HG03342 (cell line): ENCODE data around the gene DNM3.
A peak's percentile ranks its signal among the peaks of the same experiment; 100 is the strongest.

Experiments
- ATAC-seq: cut with Tn5 transposase; IDR thresholded peaks from one replicate; pipeline ENCODE4 v1.9.1; 2021; ENCODE audit warnings: mild to moderate bottlenecking, moderate library complexity; ENCODE audit not compliant: unreplicated experiment

DNM3 gene

GRCh38 chr1:172155766-172156165, 314.5 kb downstream of the DNM3 start:
- no peak for ATAC-seq

- no peak for ATAC-seq
These were observed 320.9 kb downstream of the DNM3 start for GRCh38 chr1:172162236-172162635.

DNA sequence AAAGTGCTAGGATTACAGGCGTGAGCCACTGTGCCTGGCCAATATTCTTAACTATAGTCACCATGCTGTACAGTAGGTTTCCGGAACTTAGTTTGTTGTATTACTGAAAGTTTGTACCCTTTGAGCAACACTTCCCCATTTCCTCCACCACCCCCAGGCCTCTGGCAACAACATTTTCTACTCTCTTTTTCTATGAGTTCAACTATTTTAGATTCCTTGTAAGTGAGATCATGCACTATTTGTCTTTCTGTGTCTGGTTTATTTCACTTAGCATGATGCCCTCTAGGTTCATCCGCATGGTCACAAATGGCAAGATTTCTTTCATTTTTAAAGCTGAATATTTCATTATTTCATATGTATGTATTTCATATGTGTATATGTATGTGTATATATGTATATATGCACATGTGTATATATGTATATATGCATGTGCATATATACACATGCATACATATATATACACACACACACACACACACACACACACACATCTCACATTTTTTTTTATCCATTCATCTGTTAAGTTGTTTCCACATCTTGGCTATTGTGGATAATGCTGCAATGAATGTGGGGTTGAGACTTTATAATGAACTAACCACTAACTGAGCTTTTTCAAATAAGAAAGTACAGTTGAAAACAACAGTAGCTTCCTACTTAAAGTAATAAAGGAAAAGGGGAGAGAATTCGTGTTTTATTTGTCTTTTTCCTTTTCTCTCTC, 322.4 kb downstream of the DNM3 start:
- no peak for ATAC-seq

DNA sequence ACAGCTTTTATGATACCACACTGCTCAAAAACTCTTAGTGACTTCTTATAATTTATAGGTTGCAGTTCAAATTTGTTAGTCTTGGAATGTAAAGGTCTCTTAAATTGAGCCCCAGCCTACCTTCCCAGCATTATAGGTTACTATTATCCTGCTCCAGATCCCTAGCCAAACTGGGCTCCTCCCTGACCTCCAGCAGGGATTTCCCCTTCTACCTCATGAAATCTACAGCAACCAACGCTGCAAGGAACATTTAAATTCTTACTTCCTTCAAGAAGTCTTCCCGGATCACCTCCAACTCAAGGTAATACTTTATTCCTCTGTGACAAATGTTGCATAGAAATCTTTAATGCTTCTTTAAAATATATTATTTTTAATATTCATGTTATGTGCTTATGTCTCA, 324.1 kb downstream of the DNM3 start:
- no peak for ATAC-seq

DNA sequence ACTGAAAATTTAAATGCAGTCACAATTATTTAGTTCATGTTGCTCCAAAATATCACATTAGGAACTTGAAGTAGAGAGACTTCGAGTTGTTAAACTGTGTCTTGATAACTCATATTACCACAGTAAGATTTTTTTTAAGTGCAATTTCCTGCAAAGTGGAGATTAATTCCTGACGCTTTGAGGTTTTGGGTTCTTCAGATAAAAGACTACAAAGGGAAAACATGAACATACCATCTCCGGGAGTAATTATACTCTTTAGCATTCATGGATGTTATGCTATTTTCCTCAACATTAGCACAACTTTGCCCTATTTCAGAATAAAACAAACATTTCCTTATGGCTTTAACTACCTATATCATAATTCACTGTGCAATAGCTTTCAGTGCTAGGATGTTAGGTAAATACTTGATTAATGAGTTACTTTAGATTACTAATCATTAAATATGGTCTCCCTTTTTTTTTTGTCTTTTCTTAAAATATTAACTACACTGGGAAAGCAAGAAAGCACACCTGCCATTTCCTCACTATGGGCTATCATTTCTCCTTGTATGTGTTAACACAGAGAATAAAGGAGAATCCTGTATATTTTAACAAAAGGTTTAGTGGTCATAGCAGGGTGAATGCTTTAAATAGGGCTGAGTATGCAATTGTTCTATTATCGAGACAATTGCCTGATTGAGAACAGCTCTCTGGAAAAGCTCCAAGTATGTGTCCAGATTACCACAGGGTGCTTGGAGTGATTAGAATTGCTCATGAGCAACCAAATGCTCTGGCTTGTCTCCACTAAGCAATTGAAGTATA, 326.7 kb downstream of the DNM3 start:
- no peak for ATAC-seq

GRCh38 chr1:172168597-172168872, 327.2 kb downstream of the DNM3 start:
- ATAC-seq, result no peak

- ATAC-seq, result no peak
These were observed 328.5 kb downstream of the DNM3 start for GRCh38 chr1:172169836-172170235.

- ATAC-seq, result no peak
These were observed 331.1 kb downstream of the DNM3 start for GRCh38 chr1:172172352-172172831.

GRCh38 chr1:172176206-172176605, 334.9 kb downstream of the DNM3 start:
- ATAC-seq, result no peak

DNA sequence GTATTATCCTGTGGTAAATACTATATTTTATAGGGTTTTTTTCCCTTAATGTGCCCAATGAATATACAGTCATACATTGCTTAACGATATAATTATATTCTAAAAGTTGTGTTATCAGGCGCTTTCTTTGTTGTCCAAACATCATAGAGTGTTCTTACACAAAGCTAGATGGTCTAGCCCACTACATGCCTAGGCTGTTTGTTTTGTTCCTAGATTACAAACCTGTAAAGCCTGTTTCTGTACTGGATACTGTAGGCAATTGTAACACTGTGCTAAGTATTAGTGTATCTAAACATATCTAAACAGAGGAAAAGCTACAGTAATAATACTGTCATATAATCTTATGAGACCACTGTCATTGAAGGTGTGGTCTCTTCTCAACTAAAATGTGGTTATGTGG, 336.6 kb downstream of the DNM3 start:
- ATAC-seq, result no peak

GRCh38 chr1:172178886-172179285, 337.6 kb downstream of the DNM3 start:
- ATAC-seq, result no peak

GRCh38 chr1:172179918-172180317, 338.6 kb downstream of the DNM3 start:
- no peak for ATAC-seq

GRCh38 chr1:172180501-172181285, 339.4 kb downstream of the DNM3 start:
- peak; percentile 61 for ATAC-seq

DNA sequence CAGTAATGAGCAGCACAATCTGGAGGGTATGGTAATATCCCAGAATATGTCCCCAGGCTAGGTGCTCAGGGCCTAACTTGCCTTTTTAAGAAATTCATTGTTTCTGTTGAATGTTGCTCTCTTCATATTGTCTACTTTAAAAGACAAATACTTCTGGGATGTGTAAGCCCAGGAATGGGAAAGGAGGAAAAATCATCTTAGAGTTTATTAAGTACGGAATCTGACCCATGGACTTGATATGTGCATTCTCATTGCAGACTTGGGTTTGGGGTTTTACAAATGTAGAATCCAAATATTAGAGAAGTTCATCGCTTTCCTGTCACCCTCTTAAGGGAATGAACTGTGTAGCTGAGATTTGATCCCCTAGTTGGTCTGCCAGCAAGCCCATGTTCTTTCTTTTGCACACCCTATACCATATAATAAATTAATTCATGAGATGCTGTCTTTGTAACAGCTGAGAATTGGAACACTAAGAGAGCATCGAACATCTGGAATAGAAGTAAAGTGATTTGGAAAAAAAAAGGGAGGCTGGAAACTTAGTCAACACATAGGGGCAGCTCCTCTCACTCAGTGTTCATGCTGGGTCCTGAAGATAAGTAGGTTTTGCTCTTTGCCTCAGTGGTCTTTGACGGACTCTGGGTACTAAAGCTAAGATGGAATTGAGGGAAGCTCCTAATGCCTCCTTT, 343.4 kb downstream of the DNM3 start:
- ATAC-seq, result peak; percentile 1

GRCh38 chr1:172185211-172185610, 343.9 kb downstream of the DNM3 start:
- peak; percentile 67 for ATAC-seq

DNA sequence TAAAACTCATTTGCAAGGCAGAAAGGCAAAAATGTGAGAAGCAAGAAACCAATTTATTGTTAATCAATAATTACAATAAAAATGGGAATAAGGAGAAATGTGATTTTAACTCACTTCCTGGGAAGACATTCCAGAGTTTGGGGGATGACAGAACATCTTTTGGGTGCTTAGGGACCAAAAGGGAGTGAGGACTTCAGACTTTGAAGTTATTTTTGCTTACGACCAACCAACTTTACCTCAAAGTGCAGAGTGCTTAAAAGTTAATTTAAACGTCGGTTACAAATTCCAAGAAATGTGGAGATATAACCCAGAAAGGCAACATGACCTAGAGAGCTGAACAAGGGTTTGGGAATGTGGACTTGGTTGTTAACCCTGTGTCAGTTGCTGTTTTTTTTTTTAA, 344.7 kb downstream of the DNM3 start:
- ATAC-seq, result no peak

GRCh38 chr1:172201572-172201971, 360.3 kb downstream of the DNM3 start:
- no peak for ATAC-seq

- ATAC-seq, result no peak
These were observed 362.0 kb downstream of the DNM3 start for GRCh38 chr1:172203135-172203823.

- ATAC-seq, result no peak
These were observed 362.6 kb downstream of the DNM3 start for GRCh38 chr1:172203902-172204301.

GRCh38 chr1:172206256-172206655, 365.0 kb downstream of the DNM3 start:
- no peak for ATAC-seq

DNA sequence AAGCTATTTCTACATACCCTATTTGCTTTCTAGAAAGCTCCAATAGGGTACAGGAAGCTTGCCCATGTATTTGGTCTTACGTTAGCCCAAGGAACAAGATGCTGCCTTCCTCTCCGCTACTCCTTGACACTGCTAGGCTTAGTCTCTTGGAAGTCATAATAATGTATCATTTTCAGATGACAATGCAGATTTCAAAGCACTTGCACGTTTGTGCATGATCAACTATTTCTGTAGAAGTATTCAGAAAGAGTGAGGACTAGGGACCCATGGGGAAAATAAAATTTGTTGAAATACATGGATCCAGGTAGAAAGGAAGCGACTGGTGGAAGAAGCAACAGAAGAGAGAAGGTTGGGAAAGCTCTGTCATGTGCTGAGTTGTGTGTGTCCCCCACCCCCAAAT, 367.3 kb downstream of the DNM3 start:
- ATAC-seq, result no peak
